Left lung (tissue), 10 donors: ENCODE measurements around the gene GCM1. TPM values are rescaled to one million over a fixed set of nuclear protein-coding genes. Genes with fewer than 3 reads are reported as not detected.

Experiments
- ATAC-seq: fragments of 200-7000 bp; cut with Tn5 transposase; one replicate; pipeline ENCODE4 v1.9.1; 2020; ENCODE audit warnings: moderate library complexity
- DNase-seq, 4 donors: peaks; one replicate each; pipeline ENCODE4 v3.0.0-alpha.2; 2013 to 2020
- H3K27ac ChIP-seq, 2 donors: fragments of 200-600 bp; sonication (generic) in 1 of 2; one replicate each; pipeline versions ENCODE4 v1.5.0 to v1.8.0; 2020 to 2021
- H3K27me3 ChIP-seq, 2 donors: fragments of 200-600 bp; sonication (generic) in 1 of 2; one replicate each; pipeline versions ENCODE4 v1.5.0 to v1.8.0; 2020 to 2021
- H3K36me3 ChIP-seq, 2 donors: fragments of 200-600 bp; sonication (generic) in 1 of 2; one replicate each; pipeline versions ENCODE4 v1.5.0 to v1.8.0; 2020 to 2021
- H3K4me1 ChIP-seq, 2 donors: fragments of 200-600 bp; one replicate each; pipeline ENCODE4 v1.8.0; 2021
- H3K4me3 ChIP-seq, 2 donors: fragments of 200-600 bp; sonication (generic) in 1 of 2; one replicate each; pipeline versions ENCODE4 v1.5.0 to v1.8.0; 2020 to 2021; ENCODE audit warnings: mild to moderate bottlenecking in 1 of 2
- H3K9me3 ChIP-seq, 2 donors: fragments of 200-600 bp; sonication (generic) in 1 of 2; one replicate each; pipeline versions ENCODE4 v1.5.0 to v1.8.0; 2020 to 2021
- CTCF ChIP-seq, 2 donors: fragments of 200-600 bp; sonication (generic) in 1 of 2; IDR thresholded peaks; one replicate each; pipeline versions ENCODE4 v1.5.0 to v1.8.0; 2021; ENCODE audit warnings: antibody characterized with exemption in 2 of 2
- intact Hi-C, 2 donors: fragments of 100-400 bp; cut with DNase I; formaldehyde crosslinking; loops; one replicate each; pipeline versions ENCODE4 v1.11.2 to v1.14.2; 2022
- polyA plus RNA-seq, 6 donors: library from polyadenylated mRNA; unstranded; fragments of 120-200 nt; gene quantifications; one replicate each; pipeline ENCODE4 v1.2.1, GENCODE V29; 2013; ENCODE audit not compliant: insufficient read length in 6 of 6
- total RNA-seq, 2 donors: library from RNA; stranded (reverse); fragmentation: NEBNext Ultra II Directional; extraction: Animal tissue kit (Norgen Biotek cat#: 25700); gene quantifications; one replicate each; pipeline ENCODE4 v1.2.1, GENCODE V29; 2021
- donor health status: DM: no; HTN: yes; CAD: no.
- donor health status: DM: no; HTN: no; CAD: no.

The GCM1 gene
- total and polyA plus RNA-seq, 8 donors: 0.06 to 0.18 TPM; not detected in 6

GRCh38 chr6:53188833-53189232 lies 40.2 kb upstream of the GCM1 start:
- Histone ChIP-seq H3K27me3 (no peaks in the 10 kb centered on the region), H3K9me3 (no peaks in the 10 kb centered on the region), H3K4me1 (peaks cover 4 to 5% of the 10 kb centered on the region in 2 donors), H3K36me3 (no peaks in the 10 kb centered on the region), H3K27ac (no peak overlapping the region), H3K4me3 (no peak overlapping the region)
- intact Hi-C loops: no loop called here
- ATAC-seq (no peak), DNase-seq (no peak)
- TF ChIP-seq CTCF (IDR thresholded peaks at IDR 0.05): no peak

- DNase-seq (no peak), ATAC-seq (no peak)
- Histone ChIP-seq H3K27me3 (no peaks in the 10 kb centered on the region), H3K4me3 (no peak overlapping the region), H3K36me3 (no peaks in the 10 kb centered on the region), H3K9me3 (no peaks in the 10 kb centered on the region), H3K27ac (no peak overlapping the region), H3K4me1 (peaks cover 0 to 5% of the 10 kb centered on the region in 2 donors)
- intact Hi-C loops: no loop called here
- no peak for TF ChIP-seq CTCF (IDR thresholded peaks at IDR 0.05)
Observed at GRCh38 chr6:53180678-53181077, 32.0 kb upstream of the GCM1 start.

DNA sequence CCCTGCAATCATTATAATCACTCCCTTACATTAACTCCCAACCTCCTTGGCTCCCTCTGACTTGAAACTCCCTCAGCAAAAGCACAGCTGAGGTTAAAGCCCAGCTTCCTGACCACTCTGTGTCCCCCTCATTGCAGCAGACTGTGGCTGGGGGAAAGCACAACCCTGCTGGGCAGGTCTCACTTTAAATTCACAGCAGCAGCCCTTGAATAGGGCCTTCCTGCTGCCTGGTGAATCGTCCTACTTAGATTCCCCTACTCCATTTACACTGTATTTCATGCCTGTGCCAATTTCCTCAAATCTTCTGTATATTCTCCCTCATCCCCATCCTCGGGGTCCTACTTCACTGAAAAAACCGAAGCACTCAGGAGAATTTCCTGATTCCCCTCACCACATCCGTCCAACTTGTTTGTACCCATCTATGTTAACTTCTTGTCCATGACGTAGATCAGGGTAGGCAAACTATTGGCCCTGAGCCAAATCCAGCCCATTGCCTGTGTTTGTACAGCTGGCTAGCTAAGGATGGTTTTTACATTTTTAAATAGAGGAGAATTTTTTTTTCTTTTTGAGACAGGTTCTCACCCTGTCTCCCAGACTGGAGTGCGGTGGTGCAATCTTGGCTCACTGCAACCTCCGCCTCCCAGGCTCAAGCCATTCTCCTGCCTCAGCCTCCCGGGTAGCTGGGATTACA lies 31.5 kb upstream of the GCM1 start:
- H3K27me3 ChIP-seq: no peaks in the 10 kb centered on the region
- peak in 2 of 4 donors; percentile 46 to 55 for DNase-seq
- H3K4me3 ChIP-seq: no peak overlapping the region
- intact Hi-C loops: no loop called here
- H3K4me1 ChIP-seq: peaks cover 0 to 5% of the 10 kb centered on the region in 2 donors
- H3K36me3 ChIP-seq: no peaks in the 10 kb centered on the region
- peak; percentile 37 for ATAC-seq
- no peak for TF ChIP-seq CTCF (IDR thresholded peaks at IDR 0.05)
- no peak overlapping the region for H3K27ac ChIP-seq
- no peaks in the 10 kb centered on the region for H3K9me3 ChIP-seq

GRCh38 chr6:53178837-53179432 lies 30.3 kb upstream of the GCM1 start:
- H3K36me3 ChIP-seq: no peaks in the 10 kb centered on the region
- no peak overlapping the region for H3K27ac ChIP-seq
- TF ChIP-seq CTCF (IDR thresholded peaks at IDR 0.05): no peak
- no peaks in the 10 kb centered on the region for H3K27me3 ChIP-seq
- ATAC-seq: no peak
- intact Hi-C loops: no loop called here
- H3K4me1 ChIP-seq: peaks cover 0 to 5% of the 10 kb centered on the region in 2 donors
- DNase-seq: no peak
- no peaks in the 10 kb centered on the region for H3K9me3 ChIP-seq
- H3K4me3 ChIP-seq: no peak overlapping the region

GRCh38 chr6:53175027-53175426 lies 26.4 kb upstream of the GCM1 start:
- Histone ChIP-seq H3K9me3 (no peaks in the 10 kb centered on the region), H3K27me3 (no peaks in the 10 kb centered on the region), H3K4me3 (no peak overlapping the region), H3K36me3 (no peaks in the 10 kb centered on the region), H3K4me1 (peaks cover 0 to under 1% of the 10 kb centered on the region in 2 donors), H3K27ac (no peak overlapping the region)
- ATAC-seq: no peak
- intact Hi-C loops: no loop called here
- no peak for DNase-seq
- TF ChIP-seq CTCF (IDR thresholded peaks at IDR 0.05): no peak
